SU-DHL-6 (cell line): Measurements from ENCODE around the gene ZBP1.

ENCODE experiments used
- H2AFZ ChIP-seq: fragments of 200-600 bp; sonication (generic); 2 replicates; pipeline ENCODE4 v1.6.1; 2014; ENCODE audit warnings: low read depth, mild to moderate bottlenecking, moderate library complexity, mixed read lengths, antibody characterized with exemption, low read length; ENCODE audit not compliant: severe bottlenecking
- H3F3A ChIP-seq: fragments of 200-600 bp; shearing (Covaris generic); 2 replicates; pipeline ENCODE4 v1.6.0; 2016; ENCODE audit warnings: antibody characterized with exemption, mild to moderate bottlenecking; ENCODE audit not compliant: insufficient read depth
- H3K27ac ChIP-seq: fragments of 200-600 bp; sonication (generic); 2 replicates; pipeline ENCODE4 v1.5.1; 2016; ENCODE audit warnings: low read depth, mild to moderate bottlenecking, low read length, moderate library complexity, mixed read lengths
- H3K27me3 ChIP-seq: fragments of 200-600 bp; sonication (generic), shearing (Covaris generic); 2 replicates; pipeline ENCODE4 v1.6.0; 2014; ENCODE audit warnings: mild to moderate bottlenecking, low read length
- H3K36me3 ChIP-seq: fragments of 200-600 bp; sonication (generic); 2 replicates; pipeline ENCODE4 v1.6.1; 2014; ENCODE audit warnings: mild to moderate bottlenecking, low read length, mixed read lengths
- H3K4me2 ChIP-seq: fragments of 300-600, 200-600 bp; shearing (Covaris generic), sonication (generic); 2 replicates; pipeline ENCODE4 v1.6.0; 2014; ENCODE audit warnings: low read length, low read depth, mild to moderate bottlenecking; ENCODE audit not compliant: poor library complexity, severe bottlenecking
- H3K4me3 ChIP-seq: fragments of 200-600 bp; sonication (generic); 2 replicates; pipeline ENCODE4 v1.5.1; 2014; ENCODE audit warnings: antibody characterized with exemption, low read length, mild to moderate bottlenecking, mixed read lengths; ENCODE audit not compliant: insufficient read depth, poor library complexity, severe bottlenecking
- H3K79me2 ChIP-seq: fragments of 200-600 bp; sonication (generic); 2 replicates; pipeline ENCODE4 v1.6.1; 2014; ENCODE audit warnings: mild to moderate bottlenecking, low read length, moderate library complexity; ENCODE audit not compliant: insufficient read depth
- H3K9ac ChIP-seq: fragments of 200-600 bp; sonication (generic); 2 replicates; pipeline ENCODE4 v1.7.0; 2014; ENCODE audit warnings: mild to moderate bottlenecking, low read length
- H3K9me2 ChIP-seq: fragments of 200-600 bp; sonication (generic); replicated peaks from 2 replicates; pipeline ENCODE4 v1.6.1; 2014; ENCODE audit warnings: low read length; ENCODE audit not compliant: insufficient read depth
- H3K9me3 ChIP-seq: fragments of 200-600 bp; sonication (generic); 2 replicates; pipeline ENCODE4 v1.6.1; 2014; ENCODE audit warnings: low read length, mixed read lengths; ENCODE audit not compliant: insufficient read depth
- H4K20me1 ChIP-seq: fragments of 200-600 bp; sonication (generic); 2 replicates; pipeline ENCODE4 v1.6.1; 2014; ENCODE audit warnings: low read depth, mild to moderate bottlenecking, antibody characterized with exemption, low read length, moderate library complexity, mixed read lengths
- EZH2phosphoT487 ChIP-seq: fragments of 200-600 bp; sonication (generic), shearing (Covaris generic); conservative IDR thresholded peaks from 2 replicates; pipeline ENCODE4 v1.6.1; 2018; ENCODE audit warnings: mild to moderate bottlenecking, antibody characterized with exemption, low read length, moderate library complexity, mixed read lengths
- TF ChIP-seq, protein P1 (sequence below): fragments of 200-600 bp; sonication (generic); IDR thresholded peaks from one replicate; pipeline ENCODE4 v1.5.1; 2017; ENCODE audit warnings: antibody characterized with exemption, mild to moderate bottlenecking, low read length, moderate library complexity; ENCODE audit not compliant: insufficient read depth, poor library complexity, severe bottlenecking

The ZBP1 gene

DNA sequence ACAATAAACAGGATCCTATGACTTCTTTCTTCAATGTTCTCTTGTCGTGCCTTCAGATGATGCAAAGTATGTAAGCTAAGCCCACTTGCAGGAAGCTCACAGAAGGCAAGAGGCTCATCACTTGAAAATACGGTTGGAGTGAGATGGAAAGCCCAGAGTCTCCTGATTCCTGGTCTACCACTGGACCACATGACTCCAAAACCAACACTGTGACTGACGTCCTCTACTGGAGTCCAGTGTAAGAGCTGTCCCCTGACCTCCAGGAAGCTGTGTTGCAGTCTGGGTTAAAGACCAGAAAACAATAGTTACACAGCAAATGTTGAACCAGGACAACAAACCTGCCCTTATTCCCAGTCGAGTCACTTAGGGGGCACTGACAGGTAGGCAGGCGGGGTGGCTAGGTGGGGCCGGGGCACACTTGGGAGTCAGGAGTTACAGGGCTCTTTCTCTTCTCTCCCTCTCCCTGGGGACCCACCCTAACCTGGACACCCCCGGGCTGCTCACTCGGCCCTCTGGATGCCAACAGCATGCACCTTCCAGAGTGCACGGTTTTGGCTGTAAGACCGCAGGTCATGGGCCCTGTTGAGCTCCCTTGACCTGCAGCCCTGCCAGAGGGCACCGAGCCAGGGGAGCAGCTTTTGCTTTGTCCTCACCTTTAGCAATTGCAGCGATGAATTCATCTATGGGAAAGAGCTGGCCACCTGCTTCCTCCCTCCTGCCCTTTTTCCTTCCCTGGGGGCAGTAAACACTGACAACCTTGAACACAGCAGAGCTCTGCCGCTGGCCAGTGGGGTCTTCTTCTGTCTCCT lies 51.9 kb downstream of the ZBP1 start:
- Histone ChIP-seq H3F3A (no peaks in the 10 kb centered on the region), H2AFZ (no peak overlapping the region), H3K27me3 (no peaks in the 10 kb centered on the region), H4K20me1 (no peaks in the 10 kb centered on the region), H3K27ac (no peak overlapping the region), H3K9me3 (no peaks in the 10 kb centered on the region), H3K9me2 (no peaks in the 10 kb centered on the region), H3K4me3 (no peak overlapping the region), H3K79me2 (no peaks in the 10 kb centered on the region), H3K4me2 (no peak overlapping the region), H3K36me3 (no peaks in the 10 kb centered on the region), H3K9ac (no peak overlapping the region)
- TF ChIP-seq, protein P1, sequence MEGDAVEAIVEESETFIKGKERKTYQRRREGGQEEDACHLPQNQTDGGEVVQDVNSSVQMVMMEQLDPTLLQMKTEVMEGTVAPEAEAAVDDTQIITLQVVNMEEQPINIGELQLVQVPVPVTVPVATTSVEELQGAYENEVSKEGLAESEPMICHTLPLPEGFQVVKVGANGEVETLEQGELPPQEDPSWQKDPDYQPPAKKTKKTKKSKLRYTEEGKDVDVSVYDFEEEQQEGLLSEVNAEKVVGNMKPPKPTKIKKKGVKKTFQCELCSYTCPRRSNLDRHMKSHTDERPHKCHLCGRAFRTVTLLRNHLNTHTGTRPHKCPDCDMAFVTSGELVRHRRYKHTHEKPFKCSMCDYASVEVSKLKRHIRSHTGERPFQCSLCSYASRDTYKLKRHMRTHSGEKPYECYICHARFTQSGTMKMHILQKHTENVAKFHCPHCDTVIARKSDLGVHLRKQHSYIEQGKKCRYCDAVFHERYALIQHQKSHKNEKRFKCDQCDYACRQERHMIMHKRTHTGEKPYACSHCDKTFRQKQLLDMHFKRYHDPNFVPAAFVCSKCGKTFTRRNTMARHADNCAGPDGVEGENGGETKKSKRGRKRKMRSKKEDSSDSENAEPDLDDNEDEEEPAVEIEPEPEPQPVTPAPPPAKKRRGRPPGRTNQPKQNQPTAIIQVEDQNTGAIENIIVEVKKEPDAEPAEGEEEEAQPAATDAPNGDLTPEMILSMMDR: no peak
- TF ChIP-seq EZH2phosphoT487: no peak

DNA sequence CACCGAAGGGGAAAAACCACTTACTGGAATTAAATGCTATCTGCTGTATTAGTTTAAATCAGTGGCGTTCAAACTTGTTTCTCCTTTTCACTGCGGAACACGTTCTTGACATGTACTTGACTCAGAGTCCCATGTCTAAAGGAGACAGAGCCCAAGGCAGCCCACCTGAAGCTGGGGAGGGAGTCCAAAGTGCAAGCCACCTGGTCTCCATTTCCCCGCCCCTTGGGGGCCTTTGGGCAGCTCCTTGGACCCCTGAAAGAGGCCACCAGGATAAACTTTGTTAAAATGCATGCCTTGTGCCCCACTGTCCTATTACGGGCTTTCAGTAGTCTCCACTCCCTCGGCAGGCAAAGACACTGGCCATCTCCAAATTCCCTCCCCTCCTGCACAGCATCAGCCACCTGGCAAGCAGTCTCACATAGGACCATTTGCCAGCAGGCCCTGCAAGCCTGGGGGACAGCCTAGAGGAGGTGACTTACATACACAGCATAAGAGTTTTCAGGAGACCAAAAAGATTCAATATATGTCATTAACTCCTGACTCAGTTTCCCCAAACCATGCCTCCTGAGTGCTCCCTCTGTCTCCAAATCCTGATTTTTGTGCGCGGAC lies 52.7 kb downstream of the ZBP1 start:
- no peaks in the 10 kb centered on the region for H3K9me3 ChIP-seq
- H3K27ac ChIP-seq: no peak overlapping the region
- H3F3A ChIP-seq: no peaks in the 10 kb centered on the region
- no peak overlapping the region for H3K9ac ChIP-seq
- H3K4me2 ChIP-seq: no peak overlapping the region
- H4K20me1 ChIP-seq: no peaks in the 10 kb centered on the region
- H3K27me3 ChIP-seq: no peaks in the 10 kb centered on the region
- H2AFZ ChIP-seq: no peak overlapping the region
- TF ChIP-seq EZH2phosphoT487: no peak
- TF ChIP-seq, protein P1: no peak
- no peaks in the 10 kb centered on the region for H3K36me3 ChIP-seq
- no peaks in the 10 kb centered on the region for H3K9me2 ChIP-seq
- no peak overlapping the region for H3K4me3 ChIP-seq
- no peaks in the 10 kb centered on the region for H3K79me2 ChIP-seq

DNA sequence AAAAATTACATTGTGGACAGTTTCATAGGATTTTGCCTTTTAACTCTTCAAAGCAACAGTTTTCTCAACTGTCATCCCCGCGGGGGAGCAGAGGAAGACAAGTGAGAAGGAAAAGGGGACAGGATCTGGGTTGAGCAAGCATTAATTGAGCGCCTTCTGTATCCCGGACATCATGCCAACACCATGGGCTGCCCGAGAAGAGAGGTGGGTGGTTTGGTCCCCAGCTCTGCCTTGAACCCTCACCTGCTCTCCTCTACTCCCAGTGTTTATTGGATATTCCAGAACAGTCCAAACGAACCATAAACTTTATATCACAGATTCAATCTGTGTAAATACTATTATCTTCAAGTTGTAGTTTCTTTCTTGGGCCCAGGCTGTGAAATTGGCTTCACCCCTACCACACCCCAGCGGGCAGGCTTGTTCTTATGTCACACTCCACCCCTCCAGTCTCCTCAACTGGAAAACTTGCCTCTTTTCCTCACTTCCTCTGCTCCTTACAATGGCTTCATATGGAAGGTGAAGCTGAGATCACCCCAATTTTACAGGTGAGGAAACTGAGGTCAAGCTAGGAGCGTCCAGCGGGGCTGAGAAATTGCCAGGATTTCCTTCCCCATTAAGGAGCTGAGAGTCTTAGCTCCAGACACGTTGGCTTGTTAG lies 53.3 kb downstream of the ZBP1 start:
- Histone ChIP-seq H3K27me3 (no peaks in the 10 kb centered on the region), H4K20me1 (no peaks in the 10 kb centered on the region), H3K9me2 (no peaks in the 10 kb centered on the region), H3K9ac (no peak overlapping the region), H3K4me3 (no peak overlapping the region), H3K79me2 (no peaks in the 10 kb centered on the region), H2AFZ (no peak overlapping the region), H3K9me3 (no peaks in the 10 kb centered on the region), H3K4me2 (no peak overlapping the region), H3F3A (no peaks in the 10 kb centered on the region), H3K27ac (no peak overlapping the region), H3K36me3 (no peaks in the 10 kb centered on the region)
- no peak for TF ChIP-seq EZH2phosphoT487
- TF ChIP-seq, protein P1: no peak
